Neuron (in vitro differentiated cells): ENCODE measurements around the gene CBFA2T3.
"Not testable (repeated sequence)": the region's sequence is repeated elsewhere in the genome, so short reads cannot be mapped to it uniquely, and the experiment has no call there.

ENCODE experiments used
- H2AFZ ChIP-seq: one replicate; pipeline ENCODE4 v1.6.1; 2013; ENCODE audit warnings: low read depth, mild to moderate bottlenecking, inconsistent platforms, low read length, moderate library complexity
- H3K27me3 ChIP-seq: one replicate; pipeline ENCODE4 v1.6.1; 2013; ENCODE audit warnings: low read length; ENCODE audit not compliant: insufficient read depth
- H3K36me3 ChIP-seq: one replicate; pipeline ENCODE4 v1.6.1; 2013; ENCODE audit warnings: low read length; ENCODE audit not compliant: insufficient read depth
- H3K4me1 ChIP-seq: one replicate; pipeline ENCODE4 v1.6.1; 2013; ENCODE audit warnings: low read length; ENCODE audit not compliant: insufficient read depth
- H3K4me3 ChIP-seq: 2 replicates; pipeline ENCODE4 v1.5.1; 2013; ENCODE audit warnings: mild to moderate bottlenecking, low read length, moderate library complexity
- H3K9me3 ChIP-seq: one replicate; pipeline ENCODE4 v1.6.1; 2013; ENCODE audit warnings: low read length

CBFA2T3 gene

GRCh38 chr16:89017543-89018281 is 40.7 kb upstream of the CBFA2T3 start:
- Histone ChIP-seq H3K27me3 (peaks cover 12% of the 10 kb centered on the region), H3K36me3 (no peaks in the 10 kb centered on the region), H3K4me3 (no peak overlapping the region), H2AFZ (no peak overlapping the region), H3K9me3 (peaks cover 2% of the 10 kb centered on the region), H3K4me1 (no peaks in the 10 kb centered on the region)

GRCh38 chr16:89016561-89016960 is 39.6 kb upstream of the CBFA2T3 start:
- not testable (repeated sequence) for H2AFZ ChIP-seq, H3K4me1 ChIP-seq, H3K9me3 ChIP-seq, H3K4me3 ChIP-seq, H3K36me3 ChIP-seq
- peaks cover 12% of the 10 kb centered on the region for H3K27me3 ChIP-seq

GRCh38 chr16:89015271-89015859 is 38.4 kb upstream of the CBFA2T3 start:
- peaks cover 2% of the 10 kb centered on the region for H3K9me3 ChIP-seq
- no peaks in the 10 kb centered on the region for H3K4me1 ChIP-seq
- no peak overlapping the region for H3K4me3 ChIP-seq
- H3K36me3 ChIP-seq: no peaks in the 10 kb centered on the region
- H3K27me3 ChIP-seq: peaks cover 5% of the 10 kb centered on the region
- H2AFZ ChIP-seq: no peak overlapping the region

- Histone ChIP-seq H3K4me3 (no peak overlapping the region), H3K27me3 (peaks cover 5% of the 10 kb centered on the region), H3K36me3 (no peaks in the 10 kb centered on the region), H2AFZ (no peak overlapping the region), H3K9me3 (peaks cover 2% of the 10 kb centered on the region), H3K4me1 (no peaks in the 10 kb centered on the region)
Measured at GRCh38 chr16:89014403-89015230, 37.6 kb upstream of the CBFA2T3 start.

GRCh38 chr16:89013692-89014402 is 36.8 kb upstream of the CBFA2T3 start:
- Histone ChIP-seq H3K27me3 (peaks cover 5% of the 10 kb centered on the region), H3K4me3 (no peak overlapping the region), H3K36me3 (no peaks in the 10 kb centered on the region), H3K4me1 (no peaks in the 10 kb centered on the region), H3K9me3 (peaks cover 2% of the 10 kb centered on the region), H2AFZ (no peak overlapping the region)

GRCh38 chr16:89013111-89013510 is 36.1 kb upstream of the CBFA2T3 start:
- H3K4me1 ChIP-seq: no peaks in the 10 kb centered on the region

GRCh38 chr16:89012622-89012995 is 35.6 kb upstream of the CBFA2T3 start:
- no peaks in the 10 kb centered on the region for H3K4me1 ChIP-seq
- H3K36me3 ChIP-seq: no peaks in the 10 kb centered on the region
- H3K9me3 ChIP-seq: peaks cover 2% of the 10 kb centered on the region
- H2AFZ ChIP-seq: no peak overlapping the region
- no peak overlapping the region for H3K4me3 ChIP-seq
- peaks cover 2% of the 10 kb centered on the region for H3K27me3 ChIP-seq

More at GRCh38 chr16:89013111-89013510, 36.1 kb upstream of the CBFA2T3 start:
- Histone ChIP-seq H3K27me3 (peaks cover 2% of the 10 kb centered on the region), H3K4me3 (no peak overlapping the region), H3K9me3 (peaks cover 2% of the 10 kb centered on the region), H3K36me3 (no peaks in the 10 kb centered on the region), H2AFZ (no peak overlapping the region)

- Histone ChIP-seq H2AFZ (no peak overlapping the region), H3K27me3 (peaks cover 2% of the 10 kb centered on the region), H3K4me3 (no peak overlapping the region), H3K4me1 (no peaks in the 10 kb centered on the region), H3K9me3 (peaks cover 2% of the 10 kb centered on the region), H3K36me3 (no peaks in the 10 kb centered on the region)
Measured at GRCh38 chr16:89011909-89012621, 35.1 kb upstream of the CBFA2T3 start.

GRCh38 chr16:89010210-89010925 is 33.4 kb upstream of the CBFA2T3 start:
- peaks cover 2% of the 10 kb centered on the region for H3K27me3 ChIP-seq
- no peak overlapping the region for H3K4me3 ChIP-seq
- H3K36me3 ChIP-seq: no peaks in the 10 kb centered on the region
- H3K4me1 ChIP-seq: no peaks in the 10 kb centered on the region
- H2AFZ ChIP-seq: no peak overlapping the region
- no peaks in the 10 kb centered on the region for H3K9me3 ChIP-seq

- no peak overlapping the region for H3K4me3 ChIP-seq
- no peaks in the 10 kb centered on the region for H3K4me1 ChIP-seq
- H3K9me3 ChIP-seq: no peaks in the 10 kb centered on the region
- no peaks in the 10 kb centered on the region for H3K36me3 ChIP-seq
- no peak overlapping the region for H2AFZ ChIP-seq
- peaks cover 2% of the 10 kb centered on the region for H3K27me3 ChIP-seq
Measured at GRCh38 chr16:89009343-89010209, 32.6 kb upstream of the CBFA2T3 start.

GRCh38 chr16:89008796-89009195 is 31.8 kb upstream of the CBFA2T3 start:
- H3K4me3 ChIP-seq, H3K4me1 ChIP-seq, H3K9me3 ChIP-seq, H3K36me3 ChIP-seq, H3K27me3 ChIP-seq, H2AFZ ChIP-seq: not testable (repeated sequence)
